GM18861 (cell line): ENCODE data around the gene FAM219A.
"Not testable (repeated sequence)": the region's sequence is repeated elsewhere in the genome, so short reads cannot be mapped to it uniquely, and the experiment has no call there.

Experiments used
- ATAC-seq: cut with Tn5 transposase; IDR thresholded peaks from one replicate; pipeline ENCODE4 v1.9.1; 2021; ENCODE audit not compliant: unreplicated experiment

Gene FAM219A

GRCh38 chr9:34485822-34486221 lies 27.5 kb upstream of the FAM219A start:
- no peak for ATAC-seq

GRCh38 chr9:34484678-34485077 lies 26.3 kb upstream of the FAM219A start:
- ATAC-seq, result no peak

GRCh38 chr9:34482746-34483145 lies 24.4 kb upstream of the FAM219A start:
- not testable (repeated sequence) for ATAC-seq

DNA sequence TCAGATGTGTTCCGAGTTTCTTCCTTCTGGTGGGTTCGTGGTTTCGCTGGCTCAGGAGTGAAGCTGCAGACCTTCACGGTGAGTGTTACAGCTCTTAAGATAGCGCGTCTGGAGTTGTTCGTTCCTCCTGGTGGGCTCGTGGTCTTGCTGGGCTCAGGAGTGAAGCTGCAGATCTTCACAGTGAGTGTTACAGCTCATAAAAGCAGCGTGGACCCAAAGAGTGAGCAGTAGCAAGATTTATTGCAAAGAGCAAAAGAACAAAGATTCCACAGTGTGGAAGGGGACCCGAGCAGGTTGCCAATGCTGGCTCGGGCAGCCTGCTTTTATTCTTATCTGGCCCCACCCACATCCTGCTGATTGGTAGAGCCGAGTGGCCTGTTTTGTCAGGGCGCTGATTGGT lies 23.2 kb upstream of the FAM219A start:
- not testable (repeated sequence) for ATAC-seq

GRCh38 chr9:34479431-34479866 lies 21.1 kb upstream of the FAM219A start:
- no peak for ATAC-seq

DNA sequence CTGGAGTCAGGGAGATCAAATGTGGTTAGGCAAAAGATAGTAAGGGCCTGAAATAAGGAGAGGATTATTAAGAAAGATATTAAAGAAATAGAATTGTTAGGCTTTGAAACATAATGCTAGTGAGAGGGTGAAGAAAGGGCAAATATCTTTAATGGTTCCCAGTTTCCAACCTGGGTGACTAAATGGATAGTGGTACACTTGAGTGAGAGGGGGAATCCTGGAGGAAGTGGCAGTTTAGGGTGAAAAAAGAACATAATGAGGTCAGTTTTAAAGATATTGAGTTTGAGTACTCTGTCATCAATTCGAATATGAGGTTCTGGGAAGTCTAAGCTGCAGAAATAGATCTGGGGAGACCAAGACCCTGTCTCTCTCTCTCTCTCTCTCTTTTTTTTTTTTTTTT lies 19.2 kb upstream of the FAM219A start:
- ATAC-seq, result no peak

- ATAC-seq, result no peak
These were observed 16.7 kb upstream of the FAM219A start for GRCh38 chr9:34475097-34475496.

GRCh38 chr9:34465468-34465867 lies 7.1 kb upstream of the FAM219A start:
- ATAC-seq, result no peak

DNA sequence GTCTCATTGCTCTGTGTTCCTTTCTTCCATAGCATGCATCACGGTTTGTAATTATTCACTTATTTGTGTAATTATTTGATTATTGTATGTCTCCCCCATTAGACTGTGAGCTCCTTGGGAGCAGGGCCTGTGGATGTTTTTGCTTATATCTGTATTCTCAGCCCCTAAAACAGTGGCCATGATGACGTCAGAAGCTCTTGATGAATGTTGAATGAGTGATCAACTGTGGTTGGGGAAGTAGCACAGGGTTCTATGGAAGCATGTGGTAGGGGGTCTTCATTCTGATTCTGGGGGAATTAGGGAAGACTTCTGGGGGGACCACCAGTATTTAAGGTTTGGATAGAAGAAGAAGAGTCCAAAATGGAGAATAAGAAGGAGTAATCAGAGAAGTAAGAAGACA lies 6.2 kb upstream of the FAM219A start:
- no peak for ATAC-seq

DNA sequence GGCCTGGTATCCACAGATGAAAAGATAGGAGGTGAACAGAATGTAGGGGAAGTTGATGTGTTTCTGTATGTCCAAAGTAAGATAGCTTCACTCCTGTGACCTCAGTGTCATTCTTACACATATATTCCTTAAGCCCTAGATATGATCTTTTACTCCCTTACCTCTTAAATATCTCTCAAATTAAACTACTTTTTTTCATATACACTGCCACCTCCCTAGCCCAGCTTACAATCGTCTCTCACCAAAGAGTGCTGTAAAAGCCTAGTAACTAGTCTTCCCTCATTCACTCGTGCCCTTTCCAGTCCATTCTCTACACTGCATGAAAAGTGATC lies 5.5 kb upstream of the FAM219A start:
- ATAC-seq, result no peak

DNA sequence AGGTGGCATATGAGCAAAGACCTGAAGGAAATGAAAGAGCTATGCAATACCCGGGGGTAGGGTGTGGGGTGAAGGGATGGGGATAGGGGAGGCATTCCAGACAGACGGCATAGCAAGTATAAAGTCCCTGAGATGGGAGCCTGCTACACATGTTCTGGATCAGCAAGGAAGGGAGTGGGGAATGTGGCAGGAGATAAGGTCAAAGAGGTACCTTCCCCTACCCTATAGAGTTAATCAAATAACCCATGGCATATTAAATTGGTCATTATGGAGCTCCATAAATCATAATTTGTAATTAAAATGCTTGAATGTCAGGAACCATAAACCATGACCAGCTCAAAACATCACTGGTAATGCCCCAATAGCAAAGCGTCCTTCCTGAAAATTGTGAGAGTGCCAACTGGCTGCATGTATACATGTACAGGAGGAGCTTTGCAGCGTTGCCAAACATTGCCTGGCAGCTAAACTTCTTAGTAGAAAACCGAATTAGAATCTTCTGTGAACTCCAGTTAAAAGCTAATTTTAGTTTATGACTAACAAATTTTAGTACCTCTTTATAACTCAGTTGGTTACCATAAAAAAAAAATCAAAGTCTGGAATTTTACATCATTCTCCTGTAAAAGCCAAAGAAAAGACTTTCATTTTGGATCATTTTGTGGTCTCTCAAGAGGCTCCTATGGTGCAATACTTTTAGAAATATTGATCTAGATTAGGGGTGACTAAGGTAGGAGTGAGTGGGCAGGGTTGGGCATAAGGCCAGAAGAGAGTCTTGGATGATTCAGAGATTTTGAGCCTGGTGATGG lies 4.9 kb upstream of the FAM219A start:
- no peak for ATAC-seq

GRCh38 chr9:34459941-34460340 lies 1.6 kb upstream of the FAM219A start:
- no peak for ATAC-seq

GRCh38 chr9:34459356-34459755 lies 986 bp upstream of the FAM219A start:
- no peak for ATAC-seq

GRCh38 chr9:34458959-34459340 lies 580 bp upstream of the FAM219A start:
- no peak for ATAC-seq

- no peak for ATAC-seq
These were observed 931 bp downstream of the FAM219A start for GRCh38 chr9:34457266-34458012.

DNA sequence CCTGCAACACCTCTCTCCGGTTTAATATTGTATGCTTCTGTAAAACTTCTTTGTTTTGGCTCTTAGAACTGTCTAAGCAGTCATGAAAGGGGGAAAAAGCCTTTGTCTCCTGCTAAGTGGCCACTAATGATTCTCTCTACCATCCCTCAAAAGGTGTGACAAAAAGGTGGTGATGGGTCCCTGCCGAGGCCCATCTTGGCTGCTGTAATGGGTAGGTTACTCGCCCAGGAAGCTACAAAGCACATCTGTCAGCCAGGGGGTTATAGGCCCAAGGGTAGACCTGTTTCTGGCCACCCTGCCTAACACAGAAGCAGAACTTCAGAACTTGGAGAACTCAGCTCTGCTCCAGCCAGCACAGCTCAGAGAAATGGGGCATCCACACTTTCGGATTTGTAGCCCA lies 1.6 kb downstream of the FAM219A start:
- no peak for ATAC-seq

DNA sequence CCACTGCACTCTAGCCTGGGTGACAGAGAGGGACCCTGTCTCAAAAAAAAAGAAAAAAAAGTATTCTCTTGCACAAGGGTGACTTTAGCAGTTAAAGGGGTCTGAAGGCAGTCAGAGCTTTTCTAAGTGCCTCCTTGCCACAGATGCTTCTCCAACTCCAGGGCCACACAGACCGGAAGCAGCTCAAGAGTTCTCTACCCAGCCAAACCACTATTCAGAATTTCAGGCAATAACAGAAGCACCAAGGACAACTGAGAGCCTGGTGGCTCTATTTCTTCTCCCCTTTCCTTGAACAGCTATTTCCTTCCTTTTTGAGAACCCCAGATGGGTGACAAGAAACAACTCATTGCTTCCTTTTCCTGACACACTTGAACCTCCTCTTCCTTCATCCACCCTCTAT lies 2.2 kb downstream of the FAM219A start:
- no peak for ATAC-seq

GRCh38 chr9:34454571-34455065 lies 3.8 kb downstream of the FAM219A start:
- ATAC-seq, result no peak

DNA sequence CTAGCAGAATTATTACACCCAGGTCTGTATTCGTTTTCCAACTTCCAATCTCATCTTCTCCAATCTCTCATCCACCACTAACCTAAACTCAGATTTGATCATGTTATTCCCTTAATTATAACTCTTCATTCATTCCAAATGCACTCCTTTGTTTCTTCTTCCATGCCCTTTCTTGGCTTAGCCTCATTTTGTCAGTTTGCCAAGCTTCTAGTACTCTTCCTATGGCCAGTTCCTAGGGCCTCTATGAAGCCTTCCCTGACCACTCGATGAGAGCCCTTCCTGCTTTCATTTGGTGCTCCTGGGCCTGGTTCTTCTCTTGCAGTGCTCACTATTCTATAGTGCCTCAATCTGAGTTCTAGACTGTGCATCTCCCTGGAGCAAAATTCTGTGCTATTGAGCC lies 5.8 kb downstream of the FAM219A start:
- no peak for ATAC-seq

GRCh38 chr9:34451545-34451944 lies 6.8 kb downstream of the FAM219A start:
- no peak for ATAC-seq

GRCh38 chr9:34451135-34451534 lies 7.2 kb downstream of the FAM219A start:
- no peak for ATAC-seq

DNA sequence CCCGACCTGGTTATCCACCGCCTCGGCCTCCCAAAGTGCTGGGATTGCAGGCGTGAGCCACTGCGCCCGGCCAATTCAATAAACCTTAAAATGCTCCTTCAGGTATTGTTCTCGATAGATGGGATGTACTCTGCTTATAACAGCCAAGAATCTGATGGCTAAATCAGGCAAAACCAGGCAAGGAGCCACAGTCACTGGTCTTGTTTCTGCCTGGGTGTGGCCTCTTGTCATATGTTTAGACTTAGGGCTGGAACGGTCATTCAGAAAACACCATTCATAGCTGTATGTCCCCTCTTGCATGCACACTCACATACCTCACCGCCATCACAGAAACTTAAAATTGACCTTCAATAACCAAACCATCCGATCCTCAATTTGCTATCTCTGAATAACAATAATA lies 7.7 kb downstream of the FAM219A start:
- ATAC-seq, result no peak
